HG03460 (cell line): Measurements from ENCODE around the gene GAPDHS.

Source experiments
- ATAC-seq: cut with Tn5 transposase; IDR thresholded peaks from one replicate; pipeline ENCODE4 v1.9.1; 2021; ENCODE audit not compliant: unreplicated experiment

Gene GAPDHS

DNA sequence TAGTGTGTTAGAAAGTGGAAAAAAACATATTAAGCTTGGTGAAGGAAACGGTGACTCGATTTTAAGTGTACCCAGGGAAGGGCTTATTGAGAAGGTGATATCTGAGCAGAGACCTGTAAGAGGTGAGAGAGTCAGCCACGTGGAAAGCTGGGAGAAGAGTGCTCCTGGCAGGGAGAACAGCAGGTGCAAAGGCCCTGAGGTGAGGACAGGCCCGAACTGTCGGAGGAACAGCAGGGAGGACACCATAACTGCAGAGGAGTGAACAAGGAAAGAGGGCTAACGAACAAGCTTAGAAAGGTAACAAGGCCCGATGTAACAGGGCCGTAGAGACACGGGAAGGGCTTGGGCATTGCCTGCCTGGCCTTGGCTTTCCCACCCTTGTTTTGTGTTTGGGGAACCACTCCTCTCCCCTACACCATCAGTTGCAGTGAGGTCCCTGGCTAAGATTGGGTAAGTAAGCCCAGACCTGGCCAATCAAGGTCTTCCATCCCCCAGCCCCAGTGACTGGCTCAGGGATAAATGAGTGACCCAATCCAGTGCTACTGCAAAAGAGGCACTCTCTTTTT lies 22.9 kb downstream of the GAPDHS start:
- no peak for ATAC-seq

DNA sequence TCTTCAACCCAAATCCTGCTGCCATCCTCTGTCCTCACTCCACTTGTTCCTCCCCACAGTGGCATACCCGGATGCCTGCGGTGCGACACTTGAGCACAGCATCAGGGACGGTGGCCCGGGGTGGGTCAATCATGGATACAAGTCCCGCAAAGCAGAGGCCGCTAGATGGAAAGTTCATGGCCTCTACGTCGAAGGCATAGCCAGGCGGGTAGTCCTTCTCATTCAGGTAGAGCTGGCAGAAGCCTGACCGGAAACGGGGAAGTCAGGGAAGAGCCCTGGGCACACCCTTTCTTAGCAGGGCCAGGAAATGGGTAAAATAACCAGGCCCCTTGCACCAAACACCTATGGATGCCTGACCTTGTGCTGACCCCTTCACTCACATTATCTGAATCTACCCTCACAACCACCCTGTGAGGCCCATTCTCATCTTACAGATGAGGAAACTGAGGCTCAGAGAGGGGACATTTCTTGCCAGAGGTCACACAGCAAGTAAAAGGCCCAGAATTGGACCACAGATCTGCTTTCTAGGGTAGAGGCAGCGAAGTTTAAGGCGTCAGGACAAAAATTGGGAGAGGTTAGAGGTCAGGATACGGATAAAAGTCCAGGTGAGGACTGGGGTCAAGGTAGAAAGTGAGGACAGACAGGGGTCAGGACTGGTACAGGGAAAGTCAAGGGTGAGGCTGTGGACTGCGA lies 23.7 kb downstream of the GAPDHS start:
- ATAC-seq, result no peak

- no peak for ATAC-seq
Observed at GRCh38 chr19:35557539-35558399, 24.5 kb downstream of the GAPDHS start.

GRCh38 chr19:35558400-35559280 lies 25.4 kb downstream of the GAPDHS start:
- no peak for ATAC-seq

DNA sequence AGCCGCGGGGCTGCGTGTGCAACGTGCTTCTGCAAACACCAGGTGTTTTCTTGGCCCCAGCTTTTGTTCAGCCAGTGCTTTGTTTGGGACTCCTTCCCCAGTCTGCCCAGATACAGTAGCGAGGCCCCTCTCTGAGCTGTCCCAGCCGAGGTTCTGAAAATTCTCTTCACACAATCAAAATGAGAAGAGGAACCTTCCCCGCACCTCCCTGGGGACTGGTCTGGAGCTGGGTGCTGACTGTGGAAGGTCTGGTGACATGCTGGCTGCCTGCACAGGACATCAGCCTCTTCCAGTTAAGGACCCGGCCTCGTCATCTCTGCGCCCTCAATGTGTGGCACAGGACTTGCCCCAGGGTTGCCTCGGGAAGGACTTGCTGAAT lies 26.0 kb downstream of the GAPDHS start:
- no peak for ATAC-seq

DNA sequence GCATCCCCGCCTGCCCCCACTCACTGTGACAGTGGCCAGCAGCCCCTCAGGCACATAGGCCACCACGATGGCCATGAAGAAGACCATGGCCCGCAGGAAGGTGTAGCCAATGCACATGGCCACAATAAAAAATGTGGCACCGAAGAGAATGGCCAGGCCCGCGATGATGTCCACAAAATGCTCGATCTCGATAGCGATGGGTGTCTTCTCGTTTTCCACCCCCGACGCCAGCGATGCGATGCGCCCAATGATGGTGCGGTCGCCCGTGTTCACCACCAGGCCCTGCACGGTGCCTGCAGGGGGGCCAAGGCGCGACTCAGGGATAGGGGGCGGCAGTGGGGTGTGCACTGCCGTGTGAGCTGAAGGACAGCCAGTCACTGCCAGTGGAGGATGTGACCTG lies 26.5 kb downstream of the GAPDHS start:
- ATAC-seq, result no peak

GRCh38 chr19:35560271-35560670 lies 27.0 kb downstream of the GAPDHS start:
- ATAC-seq, result no peak

- ATAC-seq, result no peak
Observed at GRCh38 chr19:35560677-35561076, 27.4 kb downstream of the GAPDHS start.

DNA sequence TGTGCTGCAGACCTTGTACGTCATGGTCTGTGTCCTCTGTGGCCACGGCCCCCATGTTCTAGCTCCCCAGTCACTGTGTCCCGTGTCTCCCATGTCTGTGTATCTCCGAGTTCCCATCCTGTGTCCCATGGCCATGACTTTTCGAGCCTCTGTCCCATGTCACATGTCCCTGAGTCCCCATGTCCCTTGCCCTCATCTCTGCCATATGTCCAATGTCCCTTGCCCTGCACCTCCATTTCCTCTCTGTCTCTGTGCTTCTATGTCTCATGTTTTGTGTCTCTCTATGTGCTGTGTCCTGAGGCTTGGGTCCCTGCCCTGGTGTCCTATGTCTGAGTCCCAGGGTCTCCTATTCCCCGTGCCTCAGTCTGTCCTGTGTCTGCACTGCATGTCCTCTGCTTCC lies 28.2 kb downstream of the GAPDHS start:
- ATAC-seq, result no peak

GRCh38 chr19:35562336-35562735 lies 29.1 kb downstream of the GAPDHS start:
- ATAC-seq, result no peak

DNA sequence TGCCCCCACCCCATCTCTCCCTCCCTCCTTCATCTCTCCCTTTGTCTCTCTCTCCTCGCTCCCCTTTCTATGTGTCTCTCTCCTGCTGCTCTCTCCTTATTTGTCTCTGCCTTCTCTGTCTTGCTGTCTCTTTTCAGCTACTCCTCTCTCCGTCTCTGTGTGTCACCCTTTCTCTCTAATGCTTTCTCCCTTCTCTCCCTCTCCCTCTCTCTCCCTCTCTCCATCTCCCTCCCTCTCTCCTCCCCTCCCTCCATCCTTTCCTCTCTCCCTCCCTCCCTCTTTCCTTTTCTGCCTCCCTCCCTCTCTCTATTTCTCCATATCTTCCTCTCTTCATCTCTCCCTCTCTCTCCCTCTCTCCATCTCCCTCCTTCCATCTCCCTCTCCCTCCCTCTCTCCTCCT lies 29.5 kb downstream of the GAPDHS start:
- no peak for ATAC-seq

- ATAC-seq, result no peak
Observed at GRCh38 chr19:35563207-35563829, 30.1 kb downstream of the GAPDHS start, which contains the start of gene ATP4A. TSS of gene ATP4A (minus strand) at chr19:35563658. CDS start at chr19:35563629, 29 bp downstream.

GRCh38 chr19:35565016-35565856 lies 32.0 kb downstream of the GAPDHS start:
- ATAC-seq, result no peak

DNA sequence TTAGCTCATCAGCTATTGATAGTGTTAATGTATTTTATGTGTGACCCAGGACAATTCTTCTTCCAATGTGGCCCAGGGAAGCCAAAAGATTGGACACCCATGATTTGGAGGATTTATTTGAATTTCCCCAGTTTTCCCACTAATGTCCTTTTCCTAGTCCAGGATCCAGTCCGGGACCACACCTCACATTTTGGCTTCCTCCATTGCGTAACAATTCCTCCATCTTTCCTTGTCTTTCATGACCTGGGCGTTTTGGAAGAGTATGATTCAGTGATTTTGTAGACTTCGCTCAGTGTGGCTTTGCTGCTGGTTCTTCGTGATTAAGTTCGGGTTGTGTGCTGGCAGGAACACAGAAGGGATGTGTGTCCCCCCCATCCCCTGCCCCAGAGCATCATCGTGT lies 33.5 kb downstream of the GAPDHS start:
- no peak for ATAC-seq

DNA sequence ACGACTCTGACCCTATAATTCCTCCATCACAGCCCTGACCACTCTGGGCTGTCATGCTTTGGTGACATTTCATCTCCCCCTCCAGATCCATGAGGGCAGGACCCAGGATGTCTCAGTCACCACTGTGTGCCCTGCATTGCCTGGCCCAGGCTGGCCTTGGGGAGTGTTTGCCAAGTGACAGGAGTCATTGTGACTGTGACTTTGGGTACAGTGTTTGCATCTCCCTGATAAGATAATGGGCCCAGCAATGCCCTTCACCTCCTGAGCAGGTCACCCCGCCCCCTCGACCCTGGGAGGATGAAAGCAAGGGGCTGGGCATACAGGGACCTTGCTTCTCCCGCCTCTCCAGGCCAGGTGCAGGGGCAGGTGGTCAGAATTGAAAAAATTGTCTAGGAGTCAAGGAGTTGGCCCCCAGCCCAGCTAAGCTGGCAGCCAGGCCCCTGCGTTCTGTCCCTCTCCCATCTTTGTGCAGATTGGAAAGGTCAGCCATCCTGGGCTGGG lies 36.1 kb downstream of the GAPDHS start:
- no peak for ATAC-seq

GRCh38 chr19:35571406-35571965 lies 38.2 kb downstream of the GAPDHS start:
- no peak for ATAC-seq

- ATAC-seq, result no peak
Observed at GRCh38 chr19:35577918-35578317, 44.7 kb downstream of the GAPDHS start.

DNA sequence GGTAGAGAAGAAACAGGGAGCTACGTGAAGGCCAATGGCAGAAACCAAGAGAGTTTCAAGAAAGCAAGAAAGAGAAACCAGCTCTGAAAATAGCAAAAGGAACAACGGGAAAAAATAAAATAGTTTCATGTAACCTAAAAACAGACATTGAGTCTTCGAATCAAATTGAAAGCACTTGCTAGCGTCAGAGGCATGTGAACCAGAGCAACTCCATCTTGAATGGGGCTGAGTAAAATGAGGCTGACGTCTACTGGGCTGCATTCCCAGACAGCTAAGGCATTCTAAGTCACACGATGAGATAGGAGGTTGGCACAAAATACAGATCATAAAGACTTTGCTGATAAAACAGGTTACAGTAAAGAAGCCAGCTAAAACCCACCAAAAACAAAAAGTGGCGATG lies 45.5 kb downstream of the GAPDHS start:
- no peak for ATAC-seq

DNA sequence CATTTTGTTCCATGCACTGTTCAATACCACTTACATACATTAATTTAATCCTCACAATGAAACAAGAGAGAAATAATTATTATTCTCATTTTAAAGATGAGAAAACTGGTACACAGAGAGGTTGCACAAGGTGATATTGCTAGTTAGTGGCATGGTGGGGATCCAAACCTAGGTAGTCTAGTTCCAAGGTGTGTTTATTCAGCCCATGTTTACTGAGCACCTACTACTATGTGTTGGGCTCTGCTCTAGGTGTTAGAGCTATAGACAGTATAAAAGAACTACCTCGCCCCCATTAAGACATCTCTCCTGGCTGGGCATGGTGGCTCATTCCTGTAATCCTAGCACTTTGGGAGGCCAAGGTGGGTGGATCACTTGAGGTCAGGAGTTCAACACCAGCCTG lies 49.5 kb downstream of the GAPDHS start:
- ATAC-seq, result no peak
